Measurements from ENCODE around the gene DCP1B. TPM values are rescaled to one million over a fixed set of nuclear protein-coding genes. Genes with fewer than 3 reads are reported as not detected.

DCP1B gene
- total RNA-seq, 6 experiments from 2014 or later = 4.1 to 7.6 (median 6.0) TPM

DNA sequence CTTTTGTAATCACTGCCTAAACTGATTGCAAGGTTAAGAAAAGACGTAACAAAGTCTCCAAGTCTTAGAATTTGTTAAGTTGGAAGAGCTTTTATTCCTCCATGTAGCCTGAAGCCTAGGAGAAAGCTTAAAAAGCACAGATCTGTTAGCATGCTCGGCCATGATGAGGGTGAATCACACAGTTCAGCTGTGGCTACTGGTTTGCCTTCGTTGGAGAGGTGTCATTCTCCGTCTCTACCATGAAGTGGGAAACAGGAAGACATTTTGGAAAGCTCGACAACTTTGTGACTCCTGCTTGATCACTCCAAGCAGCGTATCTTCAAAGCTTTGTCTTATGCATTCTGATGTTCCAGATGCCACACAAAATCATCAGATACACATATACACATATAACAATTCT is 27.1 kb downstream of the DCP1B start:
- no peaks in the 10 kb centered on the region for H3K36me3 ChIP-seq
- DNase-seq = no peak
- no peaks in the 10 kb centered on the region for H3K9me3 ChIP-seq
- ATAC-seq = no peak
- no peak overlapping the region for H3K27ac ChIP-seq
- intact Hi-C loops (cut with DNase I) = no loop called here
- H3K4me1 ChIP-seq = no peaks in the 10 kb centered on the region
- WGBS (ENCODE audit: insufficient coverage, low coverage, low lambda C conversion rate, missing lambda C conversion rate) = 88% methylated on average over 6 of the region's 6 CpGs
- no peaks in the 10 kb centered on the region for H3K27me3 ChIP-seq
- H3K4me3 ChIP-seq = no peak overlapping the region
- no peak for TF ChIP-seq POLR2A (IDR thresholded peaks at IDR 0.05)
- TF ChIP-seq, protein P1, sequence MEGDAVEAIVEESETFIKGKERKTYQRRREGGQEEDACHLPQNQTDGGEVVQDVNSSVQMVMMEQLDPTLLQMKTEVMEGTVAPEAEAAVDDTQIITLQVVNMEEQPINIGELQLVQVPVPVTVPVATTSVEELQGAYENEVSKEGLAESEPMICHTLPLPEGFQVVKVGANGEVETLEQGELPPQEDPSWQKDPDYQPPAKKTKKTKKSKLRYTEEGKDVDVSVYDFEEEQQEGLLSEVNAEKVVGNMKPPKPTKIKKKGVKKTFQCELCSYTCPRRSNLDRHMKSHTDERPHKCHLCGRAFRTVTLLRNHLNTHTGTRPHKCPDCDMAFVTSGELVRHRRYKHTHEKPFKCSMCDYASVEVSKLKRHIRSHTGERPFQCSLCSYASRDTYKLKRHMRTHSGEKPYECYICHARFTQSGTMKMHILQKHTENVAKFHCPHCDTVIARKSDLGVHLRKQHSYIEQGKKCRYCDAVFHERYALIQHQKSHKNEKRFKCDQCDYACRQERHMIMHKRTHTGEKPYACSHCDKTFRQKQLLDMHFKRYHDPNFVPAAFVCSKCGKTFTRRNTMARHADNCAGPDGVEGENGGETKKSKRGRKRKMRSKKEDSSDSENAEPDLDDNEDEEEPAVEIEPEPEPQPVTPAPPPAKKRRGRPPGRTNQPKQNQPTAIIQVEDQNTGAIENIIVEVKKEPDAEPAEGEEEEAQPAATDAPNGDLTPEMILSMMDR (IDR thresholded peaks at IDR 0.05) = no peak

DNA sequence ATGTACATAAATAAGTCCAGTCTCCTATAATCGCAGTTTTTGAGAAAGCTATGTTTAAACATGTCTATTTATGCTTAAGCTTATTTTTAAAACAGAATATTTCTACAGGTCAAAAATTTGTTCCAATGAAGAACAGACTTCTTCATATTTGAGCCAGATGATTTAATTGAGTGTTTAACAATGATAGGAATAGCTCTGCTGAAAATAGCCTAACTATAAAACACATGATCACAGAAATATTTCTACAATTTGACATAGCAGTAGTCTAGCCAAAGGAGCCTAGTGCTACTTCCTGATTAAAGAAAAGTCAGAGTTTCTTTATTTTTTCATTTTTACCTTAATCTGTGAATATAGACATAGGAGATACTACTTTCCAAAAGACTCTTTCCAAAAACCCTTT is 29.4 kb downstream of the DCP1B start:
- no peak overlapping the region for H3K4me3 ChIP-seq
- ATAC-seq (no peak), DNase-seq (no peak)
- no peak for TF ChIP-seq POLR2A (IDR thresholded peaks at IDR 0.05)
- TF ChIP-seq, protein P1 (IDR thresholded peaks at IDR 0.05) = no peak
- WGBS (ENCODE audit: insufficient coverage, low coverage, low lambda C conversion rate, missing lambda C conversion rate) = 87% methylated on average over 1 of the region's 1 CpG
- H3K36me3 ChIP-seq = no peaks in the 10 kb centered on the region
- intact Hi-C loops (cut with DNase I) = no loop called here
- no peak overlapping the region for H3K27ac ChIP-seq
- no peaks in the 10 kb centered on the region for H3K4me1 ChIP-seq
- H3K9me3 ChIP-seq = no peaks in the 10 kb centered on the region
- H3K27me3 ChIP-seq = no peaks in the 10 kb centered on the region

- no peaks in the 10 kb centered on the region for H3K4me1 ChIP-seq
- no peak for DNase-seq
Observed at GRCh38 chr12:1972856-1973317, 31.4 kb downstream of the DCP1B start.

DNA sequence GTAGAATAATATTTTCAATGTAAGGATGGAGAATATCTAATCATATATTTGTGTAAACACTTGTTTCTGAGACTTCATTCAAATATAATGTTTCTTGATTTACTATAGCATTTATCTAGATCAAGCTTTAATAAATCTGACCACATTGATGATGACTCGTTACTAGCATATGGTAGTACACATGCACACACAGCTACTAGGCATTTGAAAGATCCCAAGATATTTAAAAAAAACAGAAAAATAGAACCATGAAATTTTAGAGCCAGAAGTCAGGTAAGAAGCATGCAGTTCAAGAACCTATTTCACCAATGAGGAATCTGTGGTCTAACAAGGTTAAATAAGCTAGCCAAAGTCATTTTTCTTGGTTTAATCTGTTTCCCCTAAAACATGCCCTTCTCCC is 32.0 kb downstream of the DCP1B start:
- DNase-seq (no peak), ATAC-seq (no peak)
- H3K36me3 ChIP-seq = no peaks in the 10 kb centered on the region
- 82% methylated on average over 1 of the region's 1 CpG for WGBS (ENCODE audit: insufficient coverage, low coverage, low lambda C conversion rate, missing lambda C conversion rate)
- no peaks in the 10 kb centered on the region for H3K4me1 ChIP-seq
- TF ChIP-seq, protein P1 (IDR thresholded peaks at IDR 0.05) = no peak
- TF ChIP-seq POLR2A (IDR thresholded peaks at IDR 0.05) = no peak
- no peaks in the 10 kb centered on the region for H3K27me3 ChIP-seq
- H3K4me3 ChIP-seq = no peak overlapping the region
- intact Hi-C loops (cut with DNase I) = no loop called here
- H3K9me3 ChIP-seq = no peaks in the 10 kb centered on the region
- H3K27ac ChIP-seq = peak overlapping the region in 2 of 3 donors; percentile 9 to 37

More at GRCh38 chr12:1972856-1973317, 31.4 kb downstream of the DCP1B start:
- TF ChIP-seq, protein P1 (IDR thresholded peaks at IDR 0.05) = no peak
- TF ChIP-seq POLR2A (IDR thresholded peaks at IDR 0.05) = no peak
- Histone ChIP-seq H3K36me3 (no peaks in the 10 kb centered on the region), H3K9me3 (no peaks in the 10 kb centered on the region), H3K27me3 (no peaks in the 10 kb centered on the region), H3K27ac (peak overlapping the region in 1 of 3 donors; percentile 37), H3K4me3 (no peak overlapping the region)
- peak in 1 of 4 donors; percentile 32 for ATAC-seq
- intact Hi-C loops (cut with DNase I) = no loop called here
- WGBS (ENCODE audit: insufficient coverage, low coverage, low lambda C conversion rate, missing lambda C conversion rate) = 84% methylated on average over 9 of the region's 9 CpGs

All from right lobe of liver (tissue), 6 donors.